Activated CD8-positive, alpha-beta T cell treated with anti-CD3 and anti-CD28 coated beads, Interleukin-2, amount 10 ng/mL, durations not matched to agents 7 days and 5 days (primary cell): Measurements from ENCODE around the gene IL11RA. TPM values are rescaled to one million over a fixed set of nuclear protein-coding genes. Genes with fewer than 3 reads are reported as not detected.
A peak's percentile ranks its signal among the peaks of the same experiment; 100 is the strongest.

Experiments
- ATAC-seq: fragments of 150-1000 bp; cut with Tn5 transposase; one replicate; pipeline ENCODE4 v1.10.0; 2021; ENCODE audit warnings: moderate library complexity
- CTCF ChIA-PET: fragments of 350-600 bp; sonication (Branson Sonifier 250); formaldehyde crosslinking; loops from one replicate; lab custom pipeline; 2021; ENCODE audit warnings: antibody characterized with exemption; lab: Charles Lee
- POLR2A ChIA-PET: fragments of 350-600 bp; sonication (Branson Sonifier 250); formaldehyde crosslinking; loops from one replicate; lab custom pipeline; 2021; ENCODE audit warnings: antibody characterized with exemption; lab: Charles Lee
- DNase-seq: peaks from one replicate; pipeline ENCODE4 v3.0.0-alpha.2; 2020
- H3K27ac Mint-ChIP-seq: one replicate; pipeline ENCODE4 v1.8.0; 2021; ENCODE audit warnings: mild to moderate bottlenecking, mixed read lengths
- H3K27me3 Mint-ChIP-seq: one replicate; pipeline ENCODE4 v1.8.0; 2021; ENCODE audit warnings: low read depth, mixed read lengths
- H3K36me3 Mint-ChIP-seq: one replicate; pipeline ENCODE4 v1.8.0; 2021; ENCODE audit warnings: low read depth, mixed read lengths
- H3K4me1 Mint-ChIP-seq: one replicate; pipeline ENCODE4 v1.8.0; 2021; ENCODE audit warnings: low read depth, mixed read lengths
- H3K4me3 Mint-ChIP-seq: one replicate; pipeline ENCODE4 v1.8.0; 2021; ENCODE audit warnings: mild to moderate bottlenecking, mixed read lengths
- H3K9me3 Mint-ChIP-seq: one replicate; pipeline ENCODE4 v1.8.0; 2022; ENCODE audit warnings: mixed read lengths; ENCODE audit not compliant: insufficient read depth
- total RNA-seq, 2 experiments: library from RNA; stranded (reverse); gene quantifications; one replicate each; pipeline ENCODE4 v1.2.3, GENCODE V29; 2021

Gene IL11RA
- 10 to 100 TPM; 33.0 to 38.8 TPM for total RNA-seq

GRCh38 chr9:34651876-34652601 lies at the start of gene IL11RA:
Gene IL11RA, plus strand, starts transcription at chr9:34652185. Its CDS starts 3,033 bp downstream, at chr9:34655218.
- ATAC-seq, result no peak
- H3K27me3 Mint-ChIP-seq, result no peaks in the 10 kb centered on the region
- CTCF ChIA-PET, result interaction anchor here (1.2 to 6.8 kb wide), 2 partner anchors 10 kb away, joined by 3 to 86 read pairs; partner anchors contain the start of gene CCL27
- H3K4me3 Mint-ChIP-seq, result no peak within 1 kb of the TSS
- no peaks in the 10 kb centered on the region for H3K9me3 Mint-ChIP-seq
- DNase-seq, result peak; percentile 33
- no peak within 1 kb of the TSS for H3K27ac Mint-ChIP-seq
- H3K36me3 Mint-ChIP-seq, result peaks cover 26% of the 10 kb centered on the region
- POLR2A ChIA-PET, result interaction anchor here (0.5 to 1.1 kb wide), 2 partner anchors 11 to 14 kb away, joined by 3 to 4 read pairs; partner anchors contain the start of gene CCL27
- peaks cover 42% of the 10 kb centered on the region for H3K4me1 Mint-ChIP-seq

GRCh38 chr9:34603610-34604231 lies 48.3 kb upstream of the IL11RA start:
- POLR2A ChIA-PET, result interaction anchor here (0.6 to 1.6 kb wide), 3 partner anchors 9 to 11 kb away, joined by 3 to 5 read pairs (median 3); no protein-coding TSS in a partner anchor

GRCh38 chr9:34606190-34606589 lies 45.8 kb upstream of the IL11RA start:
- no peak overlapping the region for H3K27ac Mint-ChIP-seq
- H3K27me3 Mint-ChIP-seq, result peaks cover 5% of the 10 kb centered on the region
- peaks cover 5% of the 10 kb centered on the region for H3K36me3 Mint-ChIP-seq
- H3K4me3 Mint-ChIP-seq, result no peak overlapping the region
- H3K9me3 Mint-ChIP-seq, result no peaks in the 10 kb centered on the region
- POLR2A ChIA-PET, result no interaction called here
- CTCF ChIA-PET, result interaction anchor here (0.7 to 4.8 kb wide), 6 partner anchors 11 to 202 kb away, joined by 3 to 51 read pairs (median 4); partner anchors contain the start of genes DCTN3 and SIGMAR1
- ATAC-seq (no peak), DNase-seq (no peak)
- peaks cover 4% of the 10 kb centered on the region for H3K4me1 Mint-ChIP-seq

More at GRCh38 chr9:34603610-34604231, 48.3 kb upstream of the IL11RA start:
- no peaks in the 10 kb centered on the region for H3K36me3 Mint-ChIP-seq
- H3K4me3 Mint-ChIP-seq, result no peak overlapping the region
- H3K4me1 Mint-ChIP-seq, result no peaks in the 10 kb centered on the region
- H3K27me3 Mint-ChIP-seq, result peaks cover 8% of the 10 kb centered on the region
- CTCF ChIA-PET, result interaction anchor here (0.5 to 4.8 kb wide), 35 partner anchors 8 to 270 kb away, joined by 3 to 51 read pairs (median 4); partner anchors contain the start of genes CNTFR, DCTN3, GALT and RPP25L
- H3K9me3 Mint-ChIP-seq, result no peaks in the 10 kb centered on the region
- H3K27ac Mint-ChIP-seq, result no peak overlapping the region
- ATAC-seq (peak; percentile 95), DNase-seq (peak; percentile 86)

- ChIA-PET POLR2A (no interaction called here), CTCF (interaction anchor here (1.2 to 1.5 kb wide), 2 partner anchors 11 to 13 kb away, joined by 3 to 4 read pairs; partner anchors contain the start of gene DCTN3)
- H3K4me1 Mint-ChIP-seq, result peaks cover 6% of the 10 kb centered on the region
- H3K27me3 Mint-ChIP-seq, result peaks cover 5% of the 10 kb centered on the region
- no peaks in the 10 kb centered on the region for H3K9me3 Mint-ChIP-seq
- no peak overlapping the region for H3K4me3 Mint-ChIP-seq
- peaks cover 5% of the 10 kb centered on the region for H3K36me3 Mint-ChIP-seq
- DNase-seq (no peak), ATAC-seq (no peak)
- no peak overlapping the region for H3K27ac Mint-ChIP-seq
Observed at GRCh38 chr9:34606905-34607304, 45.1 kb upstream of the IL11RA start.

GRCh38 chr9:34607331-34607730 lies 44.7 kb upstream of the IL11RA start:
- no peak overlapping the region for H3K4me3 Mint-ChIP-seq
- CTCF ChIA-PET, result interaction anchor here (1.2 to 1.5 kb wide), 2 partner anchors 12 to 13 kb away, joined by 3 to 4 read pairs; partner anchors contain the start of gene DCTN3
- no peak for ATAC-seq
- H3K4me1 Mint-ChIP-seq, result peaks cover 8% of the 10 kb centered on the region
- no peak for DNase-seq
- H3K9me3 Mint-ChIP-seq, result no peaks in the 10 kb centered on the region
- peaks cover 5% of the 10 kb centered on the region for H3K36me3 Mint-ChIP-seq
- POLR2A ChIA-PET, result no interaction called here
- peaks cover 5% of the 10 kb centered on the region for H3K27me3 Mint-ChIP-seq
- H3K27ac Mint-ChIP-seq, result no peak overlapping the region

GRCh38 chr9:34610434-34611206 lies 41.4 kb upstream of the IL11RA start:
- POLR2A ChIA-PET, result interaction anchor here (0.7 to 2.1 kb wide), 3 partner anchors 9 to 24 kb away, joined by 3 to 12 read pairs (median 11); partner anchors contain the start of gene DCTN3
- Mint-ChIP-seq H3K36me3 (peaks cover 8% of the 10 kb centered on the region), H3K4me3 (peak overlapping the region; percentile 88), H3K4me1 (peaks cover 18% of the 10 kb centered on the region), H3K9me3 (no peaks in the 10 kb centered on the region), H3K27me3 (no peaks in the 10 kb centered on the region), H3K27ac (peak overlapping the region; percentile 27)
- DNase-seq (no peak), ATAC-seq (no peak)
- CTCF ChIA-PET, result interaction anchor here (0.7 to 8.3 kb wide), 5 partner anchors 8 to 92 kb away, joined by 3 to 171 read pairs (median 8); partner anchors contain the start of genes DCTN3 and SIGMAR1

GRCh38 chr9:34611251-34611810 lies 40.7 kb upstream of the IL11RA start:
- POLR2A ChIA-PET, result interaction anchor here (0.7 to 2.1 kb wide), 3 partner anchors 9 to 23 kb away, joined by 3 to 12 read pairs (median 11); partner anchors contain the start of gene DCTN3
- peak overlapping the region; percentile 95 for H3K27ac Mint-ChIP-seq

GRCh38 chr9:34611811-34612787 lies 39.9 kb upstream of the IL11RA start, which contains the start of gene RPP25L:
Gene RPP25L, minus strand, starts transcription at chr9:34612097. Its CDS starts 801 bp downstream, at chr9:34611296.
- Mint-ChIP-seq H3K27ac (peak within 1 kb of the TSS; percentile 95), H3K27me3 (no peaks in the 10 kb centered on the region), H3K9me3 (no peaks in the 10 kb centered on the region), H3K4me1 (peaks cover 18% of the 10 kb centered on the region), H3K4me3 (peak within 1 kb of the TSS; percentile 88), H3K36me3 (peaks cover 18% of the 10 kb centered on the region)
- ATAC-seq, result peak; percentile 95
- CTCF ChIA-PET, result interaction anchor here (0.7 to 8.3 kb wide), 13 partner anchors 9 to 208 kb away, joined by 3 to 171 read pairs (median 5); partner anchors contain the start of genes DCTN3 and SIGMAR1
- POLR2A ChIA-PET, result interaction anchor here (0.6 to 2.1 kb wide), 7 partner anchors 8 to 26 kb away, joined by 3 to 12 read pairs (median 5); partner anchors contain the start of genes DCTN3 and SIGMAR1
- peak; percentile 86 for DNase-seq

More at GRCh38 chr9:34611251-34611810, 40.7 kb upstream of the IL11RA start:
- Mint-ChIP-seq H3K4me3 (peak overlapping the region; percentile 88), H3K9me3 (no peaks in the 10 kb centered on the region), H3K27me3 (no peaks in the 10 kb centered on the region), H3K4me1 (peaks cover 18% of the 10 kb centered on the region), H3K36me3 (peaks cover 10% of the 10 kb centered on the region)
- CTCF ChIA-PET, result interaction anchor here (0.7 to 8.3 kb wide), 5 partner anchors 8 to 91 kb away, joined by 3 to 171 read pairs (median 8); partner anchors contain the start of genes DCTN3 and SIGMAR1
- ATAC-seq, result peak; percentile 10
- DNase-seq, result no peak

- ATAC-seq, result peak; percentile 53
- ChIA-PET CTCF (interaction anchor here (0.7 to 8.3 kb wide), 13 partner anchors 8 to 209 kb away, joined by 3 to 171 read pairs (median 7); partner anchors contain the start of genes ARID3C, DCTN3 and SIGMAR1), POLR2A (interaction anchor here (0.7 to 2.1 kb wide), 8 partner anchors 7 to 25 kb away, joined by 3 to 12 read pairs (median 4); partner anchors contain the start of genes DCTN3 and SIGMAR1)
- Mint-ChIP-seq H3K9me3 (no peaks in the 10 kb centered on the region), H3K36me3 (peaks cover 25% of the 10 kb centered on the region), H3K27ac (peak overlapping the region; percentile 95), H3K4me3 (peak overlapping the region; percentile 88), H3K4me1 (peaks cover 18% of the 10 kb centered on the region), H3K27me3 (no peaks in the 10 kb centered on the region)
- DNase-seq, result peak; percentile 82
Observed at GRCh38 chr9:34612788-34613390, 39.1 kb upstream of the IL11RA start.
